ENCODE measurements around the gene SYT13.

Gene SYT13

DNA sequence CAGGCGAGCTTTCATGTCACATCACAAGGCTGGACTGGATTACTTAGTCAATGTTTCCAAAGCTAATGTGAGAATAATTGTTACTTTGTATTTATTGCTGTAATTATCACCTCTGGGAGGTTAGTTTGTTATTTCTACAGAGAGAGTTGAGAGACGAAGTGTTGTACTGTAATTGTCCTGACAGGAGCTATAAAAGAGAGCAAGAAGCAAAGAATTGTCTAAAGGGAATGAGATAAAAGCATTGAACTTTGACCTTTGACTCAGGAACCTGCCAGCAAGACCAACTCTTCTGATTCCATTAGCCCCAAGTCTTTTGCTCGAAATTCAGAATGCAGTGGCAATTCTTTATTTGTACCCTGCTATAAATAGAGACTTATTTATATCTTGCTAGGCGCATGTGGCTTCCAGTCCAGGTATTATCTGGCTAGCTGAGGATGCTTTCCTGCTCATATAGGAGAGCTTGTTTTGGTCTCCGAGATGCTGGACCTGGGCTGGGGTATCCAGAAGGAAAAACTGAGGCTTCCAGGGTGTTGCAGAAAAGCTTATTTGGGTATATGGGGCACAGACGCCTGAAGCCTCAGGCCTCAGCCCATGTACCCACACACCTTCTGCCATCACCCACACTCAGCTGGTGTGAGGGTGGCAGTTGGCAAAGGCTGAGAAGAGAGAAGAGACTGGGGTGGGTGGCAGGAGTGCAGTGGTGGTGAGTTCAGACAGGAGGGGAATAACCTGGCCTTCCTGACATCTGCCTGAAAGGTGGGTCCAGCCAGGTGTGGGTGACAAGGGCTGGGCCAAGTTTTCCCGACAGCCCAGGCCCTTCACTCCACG lies 40.7 kb downstream of the SYT13 start:
- no peak for DNase-seq

DNA sequence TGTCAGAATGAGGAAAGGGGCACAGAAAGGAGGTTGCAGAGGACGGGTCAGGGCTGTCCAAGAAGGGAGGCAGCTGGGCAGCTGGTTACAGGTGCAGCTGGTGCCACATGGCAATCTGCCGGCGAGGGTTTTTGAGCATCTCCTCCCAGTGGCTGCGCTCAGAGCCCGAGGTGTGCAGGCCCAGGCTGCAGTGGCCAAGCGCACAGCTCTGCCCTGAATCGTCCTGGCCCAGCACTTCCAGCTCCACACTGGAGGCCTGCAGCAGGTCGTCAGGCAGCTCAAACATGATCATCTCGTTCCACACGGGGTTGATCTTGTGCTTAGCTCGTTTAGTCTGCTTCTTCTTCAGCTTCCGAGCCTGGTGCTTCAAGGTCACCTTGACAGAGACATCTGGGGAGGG lies 42.2 kb downstream of the SYT13 start:
- no peak for DNase-seq

DNA sequence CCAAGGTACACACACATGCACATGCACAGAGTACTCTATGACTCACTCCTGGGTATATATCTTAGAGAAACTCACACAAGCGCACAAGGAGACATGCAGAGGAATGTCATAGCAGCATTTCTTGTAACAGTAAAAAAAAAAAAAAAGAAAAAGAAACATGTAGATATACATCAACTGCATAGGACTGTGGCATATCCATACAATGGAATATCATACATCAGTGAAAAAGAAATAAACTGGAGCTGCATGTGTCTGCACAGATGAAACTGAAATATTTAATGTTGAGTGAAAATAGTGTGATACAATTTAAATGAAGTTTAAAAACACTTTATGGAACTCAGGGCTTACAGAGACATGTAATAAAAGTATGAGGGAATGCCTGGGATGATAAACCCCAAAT lies 46.4 kb downstream of the SYT13 start:
- DNase-seq = no peak

DNA sequence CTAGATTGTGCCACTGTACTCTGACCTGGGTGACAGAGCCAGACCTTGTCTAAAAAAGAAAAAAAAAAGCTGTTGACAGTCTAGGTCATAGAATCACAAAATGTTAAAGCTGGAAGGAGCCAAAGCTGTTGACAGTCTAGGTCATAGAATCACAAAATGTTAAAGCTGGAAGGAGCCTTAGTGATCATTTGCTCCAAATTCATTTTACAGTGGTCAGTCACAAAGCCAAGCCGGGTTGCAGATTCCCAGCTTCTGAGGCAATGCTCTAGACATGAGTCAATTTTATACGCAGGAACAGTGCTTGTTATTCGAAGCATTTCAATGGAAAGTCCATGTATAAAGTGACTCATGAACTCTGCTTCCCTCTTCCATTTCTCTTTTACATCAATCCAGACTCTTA lies 47.4 kb downstream of the SYT13 start:
- DNase-seq = no peak

DNA sequence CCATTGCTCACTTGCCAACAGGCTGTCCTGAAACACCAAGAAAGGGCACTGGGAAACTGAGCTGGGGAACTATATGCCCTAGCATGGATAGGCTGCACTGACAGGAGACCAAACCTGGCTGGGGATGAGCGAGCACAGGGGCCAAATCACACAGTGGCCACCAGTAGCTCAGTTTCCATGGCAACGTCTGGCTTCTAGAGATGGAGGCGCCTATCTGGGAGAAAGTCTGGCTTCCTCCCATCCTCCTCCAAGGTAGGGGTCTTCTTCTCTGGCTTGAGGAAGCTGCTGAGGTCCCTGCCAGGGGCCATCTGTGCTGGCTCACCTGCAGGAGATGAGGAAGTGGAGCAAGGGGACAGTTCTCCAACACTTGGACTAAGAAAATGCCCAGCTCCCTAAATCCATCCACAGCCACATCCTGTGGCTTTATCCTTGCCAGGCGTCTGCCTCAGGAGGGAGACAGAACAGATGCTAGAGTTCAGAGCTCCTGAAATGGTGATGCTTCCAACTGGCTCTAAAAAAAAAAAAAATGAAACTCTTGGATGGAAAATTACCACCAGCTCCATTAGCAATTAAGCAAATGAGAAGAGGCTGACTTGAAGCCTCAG lies 48.3 kb downstream of the SYT13 start:
- DNase-seq = no peak

DNA sequence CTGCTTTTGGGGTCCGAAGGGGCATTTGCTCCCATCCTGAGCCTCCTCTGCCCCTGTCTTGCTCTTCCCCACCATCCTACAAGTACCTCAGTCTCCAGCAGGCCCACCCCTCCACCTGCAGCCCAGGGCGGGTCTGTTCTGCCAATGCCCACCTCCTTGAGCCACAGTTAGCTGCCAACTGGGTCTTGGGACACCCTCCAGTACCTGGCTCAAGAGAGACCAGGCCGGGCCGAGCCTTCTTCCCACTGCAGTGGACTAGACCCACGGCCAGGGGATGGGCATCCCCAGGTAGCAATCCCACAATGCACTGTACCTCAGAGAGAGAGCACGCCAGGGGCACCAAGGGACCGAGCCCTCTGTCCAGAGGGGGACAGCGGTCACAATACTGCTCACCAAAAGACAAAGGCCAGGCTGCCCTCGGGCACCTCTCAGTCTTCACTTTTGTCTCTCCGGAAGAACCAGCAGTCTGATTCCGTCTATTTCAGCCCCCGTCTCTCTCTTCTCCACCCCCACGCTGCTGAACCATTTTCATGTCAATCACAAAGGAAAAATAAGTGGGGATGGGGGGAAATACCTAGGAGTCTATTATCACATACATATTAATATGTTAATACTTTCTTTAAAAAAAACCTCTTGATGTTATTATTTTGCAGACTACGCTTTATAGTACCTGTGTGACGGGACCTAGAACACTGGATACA lies 51.7 kb downstream of the SYT13 start:
- DNase-seq = no peak

DNA sequence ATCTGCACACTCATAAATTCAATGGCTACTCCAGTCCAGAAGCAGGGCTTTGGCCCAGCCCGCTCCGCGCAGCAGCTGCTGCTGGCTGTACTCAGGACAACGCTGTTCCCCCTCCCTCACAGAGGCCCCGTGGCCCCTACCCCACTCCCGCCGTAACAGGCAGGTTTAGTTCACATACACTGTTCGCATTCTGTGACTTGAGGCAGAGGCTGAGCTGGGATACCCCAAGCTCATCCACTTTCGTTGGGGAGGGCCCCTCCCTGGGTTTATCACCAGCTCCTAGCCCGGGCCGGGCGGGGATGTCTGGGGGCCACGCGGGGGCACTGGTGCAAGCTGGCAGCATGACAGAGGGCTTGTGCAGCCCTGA lies 52.4 kb downstream of the SYT13 start:
- DNase-seq = no peak

DNA sequence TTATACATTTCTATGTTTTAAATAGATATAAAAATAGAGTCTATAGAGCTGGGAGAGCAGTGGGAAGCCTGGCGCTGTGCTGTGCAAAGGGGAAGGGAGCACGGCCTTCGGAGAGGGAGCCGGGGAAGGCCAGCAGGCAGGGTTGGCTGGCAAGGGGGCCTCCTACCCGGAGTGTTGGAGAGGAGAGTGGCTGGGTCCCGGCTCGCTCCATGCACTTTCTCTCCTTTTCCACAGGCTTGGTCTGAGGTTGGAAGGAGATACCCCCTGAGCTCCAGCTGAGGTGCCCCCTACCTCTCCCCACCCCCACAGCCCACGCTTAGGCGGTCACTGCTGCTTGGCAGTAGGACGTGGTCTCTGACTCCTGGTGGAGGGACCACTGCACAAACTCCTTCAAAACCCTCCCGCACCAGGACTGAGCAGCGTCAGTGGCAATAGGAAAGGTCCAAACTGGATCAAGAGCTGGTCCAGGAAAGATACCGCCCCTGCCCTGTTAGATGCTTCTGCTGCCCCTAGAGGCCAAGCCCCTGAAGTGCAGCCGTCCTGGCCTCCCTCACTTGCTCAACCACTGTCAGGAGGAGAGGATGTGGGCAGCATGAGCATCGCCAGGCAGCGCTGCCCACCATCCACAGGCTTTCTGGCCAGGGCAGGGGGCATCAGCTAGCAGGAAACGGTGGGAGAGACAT lies 52.9 kb downstream of the SYT13 start:
- no peak for DNase-seq

DNA sequence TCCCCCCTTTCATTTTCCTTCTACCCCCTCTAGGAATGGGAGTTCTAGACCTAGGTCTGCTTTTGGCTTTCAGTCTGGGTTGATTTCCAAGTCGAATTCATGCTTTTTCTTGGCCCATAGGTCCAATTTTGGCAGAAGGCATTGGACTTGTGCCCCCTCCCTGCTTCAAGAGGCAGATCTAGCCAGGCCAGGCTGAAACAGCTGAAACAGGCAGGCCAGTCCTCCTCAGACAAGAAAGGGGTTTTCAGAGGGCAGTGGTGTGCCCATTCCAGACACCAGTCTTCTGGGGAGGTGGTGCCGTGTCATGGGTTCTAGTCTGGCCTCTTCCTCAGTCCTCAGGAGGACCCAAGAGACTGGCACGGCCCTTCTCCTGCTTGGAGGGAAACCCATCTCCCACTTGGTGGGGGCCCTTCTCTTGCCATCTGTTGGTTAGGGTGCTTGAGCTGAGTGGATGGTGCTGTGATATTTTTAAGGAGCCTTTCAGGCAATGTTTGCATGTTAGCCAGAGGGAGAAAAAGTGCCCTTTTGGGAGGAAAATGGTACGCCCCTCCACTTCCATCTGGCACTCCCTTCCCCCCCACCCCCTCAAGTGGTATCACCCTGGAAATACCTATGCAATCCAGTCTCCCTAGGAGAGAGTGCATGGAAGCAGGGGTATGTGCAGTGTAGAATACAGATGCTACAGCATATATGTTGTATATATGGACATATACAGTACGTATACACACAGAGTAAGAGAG lies 53.6 kb downstream of the SYT13 start:
- peak; percentile 71 for DNase-seq

DNA sequence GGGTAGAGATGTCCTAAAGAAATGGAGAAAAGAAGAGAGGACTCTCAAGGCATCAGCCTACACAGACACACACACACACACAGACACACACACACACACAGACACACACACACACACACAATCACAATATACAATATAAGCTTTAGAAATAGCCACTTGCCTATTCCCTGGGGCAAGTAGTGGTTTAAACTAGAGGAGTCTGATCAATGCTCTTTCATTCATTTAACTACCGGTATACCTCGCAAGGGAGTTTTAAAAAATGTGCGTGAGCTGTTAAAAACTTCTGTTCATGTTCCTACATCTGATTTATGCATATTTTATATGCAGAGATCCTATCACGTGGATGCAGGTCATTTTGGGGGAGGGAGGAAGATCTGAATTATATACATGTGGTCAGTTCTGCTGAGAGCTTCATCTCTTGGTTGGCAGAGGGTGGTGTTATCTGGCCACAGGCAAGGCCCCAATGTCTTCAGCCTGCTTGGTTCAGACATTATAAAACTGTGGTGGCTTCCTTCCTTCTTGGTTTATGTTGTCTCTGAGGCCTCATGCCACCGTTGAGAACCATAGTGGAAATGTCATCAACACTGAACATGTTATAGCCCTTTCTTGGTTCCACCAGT lies 56.6 kb downstream of the SYT13 start:
- DNase-seq = no peak

DNA sequence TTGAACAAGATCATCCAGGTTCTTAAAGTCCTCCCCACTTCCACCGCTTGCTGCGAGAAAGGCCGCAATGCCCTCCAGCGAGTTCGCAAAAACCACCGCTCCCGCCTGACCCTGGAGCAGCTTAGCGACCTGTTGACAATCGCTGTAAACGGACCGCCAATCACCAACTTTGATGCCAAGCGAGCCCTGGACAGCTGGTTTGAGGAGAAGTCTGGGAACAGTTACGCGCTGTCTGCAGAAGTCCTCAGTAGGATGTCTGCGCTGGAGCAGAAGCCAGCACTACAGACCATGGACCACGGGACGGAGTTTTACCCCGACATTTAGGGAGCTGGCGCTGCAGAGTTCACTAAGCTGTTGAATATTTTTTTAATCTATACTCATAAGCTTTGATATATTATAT lies 58.3 kb downstream of the SYT13 start:
- DNase-seq = no peak

DNA sequence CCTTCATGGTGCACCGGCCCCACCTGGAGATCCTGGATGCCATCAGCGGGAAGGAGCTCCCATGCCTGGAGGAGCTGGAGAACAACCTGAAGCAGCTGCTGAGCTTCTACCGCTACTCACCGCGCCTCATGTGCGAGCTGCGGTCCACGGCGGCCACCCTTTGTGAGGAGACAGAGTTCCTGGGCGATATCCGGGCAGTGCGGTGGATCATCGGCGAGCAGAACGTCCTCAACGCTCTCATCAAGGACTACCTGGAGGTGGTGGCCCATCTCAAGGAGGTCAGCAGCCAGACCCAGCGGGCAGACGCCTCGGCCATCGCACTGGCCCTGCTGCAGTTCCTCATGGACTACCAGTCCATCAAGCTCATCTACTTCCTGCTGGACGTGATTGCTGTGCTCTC lies 59.2 kb downstream of the SYT13 start:
- no peak for DNase-seq

DNA sequence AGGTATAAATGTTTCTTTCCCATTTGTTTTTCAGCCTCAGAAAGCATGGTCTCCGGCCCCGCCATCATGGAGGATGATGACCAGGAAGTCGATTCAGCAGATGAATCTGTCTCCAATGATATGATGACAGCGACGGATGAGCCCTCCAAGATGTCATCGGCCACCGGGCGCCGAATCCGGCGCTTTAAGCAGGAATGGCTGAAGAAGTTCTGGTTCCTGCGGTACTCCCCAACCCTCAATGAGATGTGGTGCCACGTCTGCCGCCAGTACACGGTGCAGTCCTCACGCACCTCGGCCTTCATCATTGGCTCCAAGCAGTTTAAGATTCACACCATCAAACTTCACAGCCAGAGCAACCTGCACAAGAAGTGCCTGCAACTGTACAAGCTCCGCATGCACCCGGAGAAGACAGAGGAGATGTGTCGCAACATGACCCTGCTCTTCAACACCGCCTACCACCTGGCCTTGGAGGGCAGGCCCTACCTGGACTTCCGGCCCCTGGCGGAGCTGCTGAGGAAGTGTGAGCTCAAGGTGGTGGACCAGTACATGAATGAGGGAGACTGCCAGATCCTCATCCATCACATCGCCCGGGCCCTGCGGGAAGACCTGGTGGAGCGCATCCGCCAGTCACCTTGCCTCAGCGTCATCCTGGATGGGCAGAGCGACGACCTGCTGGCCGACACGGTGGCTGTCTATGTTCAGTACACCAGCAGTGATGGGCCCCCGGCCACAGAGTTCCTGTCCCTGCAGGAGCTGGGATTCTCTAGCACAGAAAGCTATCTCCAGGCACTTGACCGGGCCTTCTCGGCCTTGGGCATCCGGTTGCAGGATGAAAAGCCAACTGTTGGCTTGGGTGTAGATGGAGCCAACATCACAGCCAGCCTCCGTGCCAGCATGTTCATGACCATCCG lies 59.9 kb downstream of the SYT13 start:
- DNase-seq = no peak

DNA sequence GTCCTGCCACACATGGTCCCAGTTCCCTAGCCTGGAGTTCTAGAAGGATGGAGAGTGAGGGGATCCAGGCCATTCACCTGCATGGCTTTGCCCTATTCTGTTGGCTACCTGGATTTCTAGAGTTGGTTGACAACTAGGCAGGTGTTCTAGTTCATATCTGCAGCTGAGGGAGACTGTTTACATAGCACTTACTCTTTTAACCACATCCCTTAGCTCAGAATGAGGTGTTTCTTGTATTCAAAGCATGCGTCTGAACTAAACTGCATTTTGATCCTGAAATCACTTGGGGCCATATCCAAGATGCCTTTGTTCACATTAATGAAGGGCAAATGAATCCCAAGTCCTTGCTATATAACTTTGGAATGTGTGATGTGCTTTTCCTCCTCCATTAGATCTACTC lies 60.9 kb downstream of the SYT13 start:
- no peak for DNase-seq

DNA sequence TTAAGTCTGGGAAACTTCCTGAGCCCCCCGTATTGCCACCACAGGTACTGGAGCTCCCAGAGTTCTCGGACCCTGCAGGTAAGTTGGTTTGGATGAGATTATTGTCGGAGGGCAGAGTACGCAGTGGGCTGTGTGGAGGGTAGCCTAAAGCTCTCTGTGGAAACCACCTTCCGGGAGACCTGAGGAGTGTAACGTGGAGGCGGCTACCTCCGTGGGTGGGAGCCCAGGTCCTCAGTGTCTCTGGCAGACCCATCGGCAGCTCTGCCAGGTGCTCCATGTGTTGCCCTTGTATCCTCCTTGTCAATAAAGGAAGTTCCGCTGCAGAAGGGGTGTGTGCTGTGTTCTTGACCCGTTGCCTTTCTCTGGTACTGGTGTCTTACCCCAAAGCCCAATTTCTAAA lies 61.4 kb downstream of the SYT13 start:
- no peak for DNase-seq

DNA sequence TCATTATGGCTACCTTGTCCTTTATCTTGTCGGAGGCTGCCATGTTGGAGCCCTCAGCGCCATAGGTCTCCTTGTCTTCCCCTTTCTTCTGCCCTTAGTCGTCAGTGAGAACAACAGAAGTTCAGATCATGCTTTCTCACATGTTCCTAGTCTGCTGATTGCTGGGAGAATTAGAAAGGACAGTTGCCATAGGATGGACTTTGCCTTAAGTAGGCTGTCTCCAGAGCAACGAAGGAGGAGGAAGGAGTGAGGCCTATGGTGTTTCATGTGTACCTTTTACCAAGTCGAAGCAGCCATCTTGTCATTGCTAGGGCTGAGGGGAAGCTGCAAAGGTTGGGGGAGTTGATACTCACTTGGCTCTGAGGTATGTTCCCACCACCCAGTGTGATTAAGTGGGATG lies 62.6 kb downstream of the SYT13 start:
- DNase-seq = no peak

DNA sequence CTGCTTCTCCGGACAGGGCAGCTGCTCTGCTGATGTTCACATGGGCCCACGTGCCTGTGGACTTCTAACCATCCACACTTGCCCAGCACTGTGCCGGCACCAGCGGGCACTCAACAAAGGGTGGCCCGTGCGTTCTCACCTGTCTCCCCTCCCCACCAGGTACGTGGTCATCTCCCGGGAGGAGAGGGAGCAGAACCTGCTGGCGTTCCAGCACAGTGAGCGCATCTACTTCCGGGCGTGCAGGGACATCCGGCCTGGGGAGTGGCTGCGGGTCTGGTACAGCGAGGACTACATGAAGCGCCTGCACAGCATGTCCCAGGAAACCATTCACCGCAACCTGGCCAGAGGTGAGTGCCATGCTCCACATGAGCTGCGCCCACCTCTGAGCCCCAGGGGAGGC lies 66.7 kb downstream of the SYT13 start:
- no peak for DNase-seq

DNA sequence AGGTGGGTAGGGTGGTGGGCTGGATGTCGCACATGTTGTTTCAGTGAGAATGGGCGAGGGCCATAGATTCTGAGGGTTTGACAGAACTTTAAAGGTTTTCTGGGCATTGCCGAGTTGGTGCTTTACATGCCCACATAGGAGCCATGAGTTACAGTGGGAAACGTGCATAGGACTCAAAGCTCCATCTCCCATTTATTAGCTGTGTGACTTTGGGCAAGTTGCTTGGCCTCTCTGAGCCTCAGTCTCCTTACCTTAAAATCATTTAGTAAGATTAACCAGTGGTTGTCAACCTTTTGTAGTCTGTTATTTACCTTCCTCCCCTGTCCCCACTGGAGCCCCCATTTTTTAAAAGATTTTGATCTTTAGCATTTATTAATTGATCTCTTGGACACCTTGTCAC lies 67.4 kb downstream of the SYT13 start:
- DNase-seq = no peak

DNA sequence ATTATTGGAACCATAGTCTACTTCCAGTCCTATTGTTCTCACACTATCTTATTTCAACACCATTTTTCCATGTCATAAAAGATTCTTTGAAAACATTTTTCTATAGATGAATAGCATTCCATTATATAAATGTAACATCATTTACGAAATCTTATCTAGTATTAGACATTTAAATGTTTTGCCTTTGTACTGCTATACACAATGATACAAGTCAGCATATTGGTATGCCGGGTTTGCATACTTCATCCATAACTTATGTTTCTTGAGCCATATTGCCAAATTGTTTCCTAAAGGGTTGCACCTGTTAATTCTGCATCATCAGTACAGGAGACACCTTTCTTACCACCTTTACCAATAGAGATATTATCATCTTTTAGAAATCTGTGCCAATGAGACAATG lies 68.2 kb downstream of the SYT13 start:
- no peak for DNase-seq

DNA sequence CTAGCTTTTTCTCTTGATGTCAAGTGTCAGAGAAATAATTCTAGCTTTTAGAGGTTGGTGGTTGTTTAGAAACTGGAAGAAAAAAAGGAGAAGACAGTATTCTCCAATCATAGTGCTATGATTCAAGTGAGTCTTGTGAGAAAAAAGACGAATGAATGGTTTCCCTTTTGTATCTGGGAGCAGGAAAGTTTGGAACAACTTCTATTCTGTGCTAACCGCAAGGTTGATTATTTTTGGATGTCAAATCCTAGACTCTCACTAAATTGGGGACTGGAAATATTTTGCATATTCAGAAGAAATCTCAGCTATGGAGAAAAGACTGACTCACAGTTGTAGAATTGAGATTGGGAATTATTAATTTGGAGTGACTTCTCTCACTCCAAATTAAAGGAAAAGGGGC lies 69.2 kb downstream of the SYT13 start:
- no peak for DNase-seq

DNA sequence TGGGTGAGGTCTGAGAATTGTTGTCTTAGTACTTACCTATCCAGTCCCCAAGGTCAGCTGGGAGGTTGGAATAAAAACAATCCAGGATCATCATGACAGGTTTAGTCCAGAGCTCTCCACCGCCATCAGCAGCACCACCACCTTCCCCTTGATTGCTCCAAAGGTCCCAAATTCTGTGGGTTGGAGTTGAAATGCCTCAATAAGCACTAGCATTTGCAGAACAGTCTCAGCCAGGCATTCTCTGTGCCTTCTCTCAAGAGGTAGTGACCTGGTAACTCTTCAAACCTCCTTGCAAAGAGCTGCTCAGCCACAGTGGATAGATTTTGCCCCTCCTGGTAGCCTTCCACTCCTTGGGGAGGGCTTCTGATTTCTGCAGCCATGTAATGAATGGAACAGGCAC lies 70.1 kb downstream of the SYT13 start:
- DNase-seq = no peak

Data from NCI-H524 treated with DMSO at 0.1 percent for 48 hours (cell line).